ENCODE data around the gene MCCD1.
"Not testable (repeated sequence)": the region's sequence is repeated elsewhere in the genome, so short reads cannot be mapped to it uniquely, and the experiment has no call there.

MCCD1 gene

GRCh38 chr6:31541658-31542521 is 13.1 kb downstream of the MCCD1 start, which contains the start of gene DDX39B:
Gene DDX39B (minus strand): TSS chr6:31542003. CDS start chr6:31540532, 1,471 bp downstream.
- peak; percentile 84 to 88 for DNase-seq (ENCODE audit: low read depth in 2 of 2)

GRCh38 chr6:31543639-31544038 is 14.9 kb downstream of the MCCD1 start:
- no peak for DNase-seq (ENCODE audit: low read depth in 2 of 2)

DNA sequence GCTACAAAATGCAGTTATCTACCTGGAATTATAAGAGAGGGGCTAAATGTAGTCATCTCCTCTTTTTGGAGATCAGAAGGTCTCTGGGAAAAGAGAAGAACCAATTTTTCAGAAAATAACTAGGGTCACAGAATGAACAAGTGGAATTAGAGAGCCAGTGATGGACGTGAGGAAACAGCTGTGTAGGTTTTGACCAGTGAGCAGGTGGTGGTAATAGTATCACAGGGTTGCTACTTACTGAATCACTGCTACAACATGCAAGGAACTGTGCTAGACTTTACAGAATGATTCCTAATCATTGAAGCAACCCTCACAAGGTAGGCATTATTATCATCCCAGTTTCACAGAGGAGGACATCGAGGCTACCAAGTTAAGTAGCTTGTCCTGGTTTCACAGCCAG is 15.9 kb downstream of the MCCD1 start:
- DNase-seq (ENCODE audit: low read depth in 2 of 2) = no peak

DNA sequence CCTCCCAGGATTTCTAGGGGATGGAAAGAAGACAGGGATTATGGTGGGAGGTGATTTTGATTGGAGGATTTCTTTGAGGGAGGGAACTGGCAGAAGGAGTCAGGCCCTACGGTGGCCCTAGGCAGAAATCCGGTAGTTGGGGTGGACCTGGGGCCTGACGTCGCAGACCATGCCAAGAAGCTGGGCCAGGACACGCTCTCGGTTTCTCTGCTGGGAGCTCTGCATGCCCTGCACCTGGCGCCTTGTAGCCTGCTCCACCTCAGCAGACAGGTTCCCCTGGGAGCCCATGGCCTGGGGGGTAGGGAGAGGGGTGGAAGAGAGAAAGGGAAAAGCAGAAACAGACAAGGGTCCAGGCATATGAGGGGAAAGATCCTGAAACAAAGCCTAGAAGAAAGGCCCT is 16.5 kb downstream of the MCCD1 start:
- DNase-seq (ENCODE audit: low read depth in 2 of 2) = no peak

- peak; percentile 69 to 74 for DNase-seq (ENCODE audit: low read depth in 2 of 2)
Observed at GRCh38 chr6:31546339-31546957, 17.7 kb downstream of the MCCD1 start, which contains the start of gene ATP6V1G2. Gene ATP6V1G2 (minus strand): TSS chr6:31546608. CDS start chr6:31546559, 49 bp downstream.

- DNase-seq (ENCODE audit: low read depth in 2 of 2) = peak; percentile 82 to 88
Observed at GRCh38 chr6:31546958-31547726, 18.4 kb downstream of the MCCD1 start, which contains the start of gene NFKBIL1. Gene NFKBIL1 (plus strand): TSS chr6:31547608. CDS start chr6:31547695, 87 bp downstream.

DNA sequence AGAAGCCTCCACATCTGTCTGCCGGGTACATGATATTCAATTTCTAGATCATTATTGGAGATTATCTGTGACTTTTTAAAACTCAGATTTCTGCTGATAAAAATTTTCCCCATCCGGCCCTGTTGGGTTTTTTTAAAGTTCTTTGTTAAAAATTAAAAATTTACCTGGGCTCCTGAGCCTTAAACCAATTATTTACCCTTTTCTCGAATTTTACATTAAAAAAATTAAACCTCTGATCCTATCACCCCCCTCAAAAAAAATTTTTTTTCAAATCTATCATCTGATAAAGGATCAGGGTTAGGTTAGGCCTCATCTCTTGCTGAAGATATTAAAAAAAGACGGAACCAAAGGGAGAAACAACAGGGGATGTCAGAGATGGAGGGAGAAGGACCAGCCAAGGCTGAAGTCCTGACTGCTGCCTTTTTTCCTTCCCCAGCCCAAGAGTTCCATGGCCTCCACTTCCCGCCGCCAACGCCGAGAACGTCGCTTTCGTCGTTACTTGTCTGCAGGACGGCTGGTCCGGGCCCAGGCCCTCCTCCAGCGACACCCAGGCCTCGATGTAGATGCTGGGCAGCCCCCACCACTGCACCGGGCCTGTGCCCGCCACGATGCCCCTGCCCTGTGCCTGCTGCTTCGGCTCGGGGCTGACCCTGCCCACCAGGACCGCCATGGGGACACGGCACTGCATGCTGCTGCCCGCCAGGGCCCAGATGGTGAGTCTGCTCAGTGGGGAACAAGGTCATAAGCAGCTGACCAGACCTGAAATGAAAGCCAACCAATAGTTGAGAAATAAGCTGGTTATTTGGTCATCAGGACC is 19.2 kb downstream of the MCCD1 start:
- DNase-seq (ENCODE audit: low read depth in 2 of 2) = no peak

- no peak for DNase-seq (ENCODE audit: low read depth in 2 of 2)
Observed at GRCh38 chr6:31548544-31548873, 19.7 kb downstream of the MCCD1 start.

GRCh38 chr6:31551371-31551770 is 22.6 kb downstream of the MCCD1 start:
- not testable (repeated sequence) for DNase-seq (ENCODE audit: low read depth in 2 of 2)

- DNase-seq (ENCODE audit: low read depth in 2 of 2) = no peak
Observed at GRCh38 chr6:31556307-31556706, 27.5 kb downstream of the MCCD1 start.

DNA sequence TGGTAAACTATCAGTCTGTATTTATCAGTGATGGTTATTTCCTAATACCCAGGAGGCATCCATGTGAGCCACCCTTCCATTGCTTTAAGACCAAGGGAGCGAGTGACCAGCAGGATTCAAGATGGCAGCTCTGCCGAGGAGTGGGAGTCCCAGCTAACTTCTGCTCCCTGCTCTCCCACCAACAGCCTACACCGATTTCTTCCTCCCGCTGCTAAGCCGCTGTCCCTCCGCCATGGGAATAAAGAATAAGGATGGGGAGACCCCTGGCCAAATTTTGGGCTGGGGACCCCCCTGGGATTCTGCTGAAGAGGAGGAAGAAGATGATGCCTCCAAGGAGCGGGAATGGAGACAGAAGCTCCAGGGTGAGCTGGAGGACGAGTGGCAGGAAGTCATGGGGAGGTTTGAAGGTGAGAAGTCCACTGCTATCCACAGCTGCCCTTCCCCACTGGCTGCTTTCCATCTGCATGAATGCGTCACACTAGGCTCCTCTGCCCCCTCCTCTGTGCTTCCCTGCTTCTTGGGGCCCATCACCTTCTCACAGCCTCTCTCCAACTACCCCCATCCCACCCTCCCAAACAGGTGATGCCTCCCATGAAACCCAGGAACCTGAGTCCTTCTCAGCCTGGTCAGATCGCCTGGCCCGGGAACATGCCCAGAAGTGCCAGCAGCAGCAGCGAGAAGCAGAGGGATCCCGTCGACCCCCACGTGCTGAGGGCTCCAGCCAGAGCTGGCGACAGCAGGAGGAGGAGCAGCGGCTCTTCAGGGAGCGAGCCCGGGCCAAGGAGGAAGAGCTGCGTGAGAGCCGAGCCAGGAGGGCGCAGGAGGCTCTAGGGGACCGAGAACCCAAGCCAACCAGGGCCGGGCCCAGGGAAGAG is 28.9 kb downstream of the MCCD1 start:
- no peak for DNase-seq (ENCODE audit: low read depth in 2 of 2)

DNA sequence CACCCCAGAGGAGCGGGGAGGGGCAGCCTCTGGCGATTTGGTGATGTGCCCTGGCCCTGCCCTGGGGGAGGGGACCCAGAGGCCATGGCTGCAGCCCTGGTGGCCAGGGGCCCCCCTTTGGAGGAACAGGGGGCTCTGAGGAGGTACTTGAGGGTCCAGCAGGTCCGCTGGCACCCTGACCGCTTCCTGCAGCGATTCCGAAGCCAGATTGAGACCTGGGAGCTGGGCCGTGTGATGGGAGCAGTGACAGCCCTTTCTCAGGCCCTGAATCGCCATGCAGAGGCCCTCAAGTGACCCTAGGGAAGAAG is 29.5 kb downstream of the MCCD1 start:
- DNase-seq (ENCODE audit: low read depth in 2 of 2) = no peak

DNA sequence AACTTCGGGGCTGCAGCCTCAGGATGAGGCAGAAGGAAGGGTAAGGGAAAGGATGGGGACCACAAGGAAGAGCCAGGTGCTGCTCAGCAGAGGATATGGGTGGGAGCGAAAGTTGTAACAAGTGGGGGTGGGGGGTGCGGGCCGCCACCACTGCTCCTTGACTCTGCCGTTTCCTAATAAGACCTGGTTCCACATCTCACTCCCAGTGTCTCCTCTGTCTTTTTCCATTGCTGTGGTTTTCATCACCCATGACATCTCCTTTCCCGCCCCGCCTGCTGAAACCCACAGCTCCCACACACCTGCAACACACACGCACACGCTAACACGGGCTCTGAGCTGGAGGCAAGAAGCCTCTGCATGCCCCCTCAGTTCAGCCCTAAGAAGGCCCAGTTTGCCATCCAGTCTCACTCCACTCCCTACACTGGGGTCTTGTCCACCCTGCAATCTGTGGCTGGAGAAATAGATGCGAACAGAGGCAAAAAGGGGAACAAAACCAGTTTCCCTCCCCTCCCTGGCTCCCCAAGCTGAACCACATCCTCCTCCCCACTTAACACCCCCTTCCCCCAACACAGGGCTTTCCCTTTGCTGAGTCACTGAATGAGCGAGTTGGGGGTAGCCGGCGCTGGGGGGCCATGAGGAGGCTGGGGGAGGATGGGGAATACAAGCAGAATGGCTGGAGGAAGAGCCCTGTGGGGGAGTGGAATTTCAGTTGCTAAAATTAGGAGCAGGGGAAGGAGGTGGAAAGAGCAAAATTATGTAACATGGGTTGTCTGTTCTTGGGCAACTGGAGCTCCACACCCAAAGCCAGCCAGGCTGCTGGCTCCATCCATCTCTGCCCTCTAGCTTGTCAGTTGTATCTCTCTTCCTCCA is 30.1 kb downstream of the MCCD1 start:
- DNase-seq (ENCODE audit: low read depth in 2 of 2) = no peak

GRCh38 chr6:31559606-31559957 is 30.8 kb downstream of the MCCD1 start:
- no peak for DNase-seq (ENCODE audit: low read depth in 2 of 2)

GRCh38 chr6:31559958-31560696 is 31.4 kb downstream of the MCCD1 start:
- no peak for DNase-seq (ENCODE audit: low read depth in 2 of 2)

DNA sequence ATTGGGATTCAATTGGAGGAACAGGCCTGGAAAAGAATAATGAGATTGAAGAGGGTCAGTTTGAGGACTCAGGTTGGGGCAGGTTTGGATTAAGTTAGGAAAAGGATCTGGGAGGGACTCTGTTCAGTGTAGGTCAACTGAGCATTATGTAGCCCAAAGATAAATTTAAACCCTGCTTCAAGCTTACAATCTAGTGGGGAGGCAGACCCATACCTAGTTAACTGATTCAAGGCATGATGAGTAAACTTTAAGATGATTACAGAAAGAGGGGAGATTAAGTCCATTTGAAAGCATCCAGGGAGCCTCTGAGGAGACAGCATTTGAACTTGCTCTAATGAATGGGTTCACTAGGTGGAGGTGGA is 31.9 kb downstream of the MCCD1 start:
- no peak for DNase-seq (ENCODE audit: low read depth in 2 of 2)

DNA sequence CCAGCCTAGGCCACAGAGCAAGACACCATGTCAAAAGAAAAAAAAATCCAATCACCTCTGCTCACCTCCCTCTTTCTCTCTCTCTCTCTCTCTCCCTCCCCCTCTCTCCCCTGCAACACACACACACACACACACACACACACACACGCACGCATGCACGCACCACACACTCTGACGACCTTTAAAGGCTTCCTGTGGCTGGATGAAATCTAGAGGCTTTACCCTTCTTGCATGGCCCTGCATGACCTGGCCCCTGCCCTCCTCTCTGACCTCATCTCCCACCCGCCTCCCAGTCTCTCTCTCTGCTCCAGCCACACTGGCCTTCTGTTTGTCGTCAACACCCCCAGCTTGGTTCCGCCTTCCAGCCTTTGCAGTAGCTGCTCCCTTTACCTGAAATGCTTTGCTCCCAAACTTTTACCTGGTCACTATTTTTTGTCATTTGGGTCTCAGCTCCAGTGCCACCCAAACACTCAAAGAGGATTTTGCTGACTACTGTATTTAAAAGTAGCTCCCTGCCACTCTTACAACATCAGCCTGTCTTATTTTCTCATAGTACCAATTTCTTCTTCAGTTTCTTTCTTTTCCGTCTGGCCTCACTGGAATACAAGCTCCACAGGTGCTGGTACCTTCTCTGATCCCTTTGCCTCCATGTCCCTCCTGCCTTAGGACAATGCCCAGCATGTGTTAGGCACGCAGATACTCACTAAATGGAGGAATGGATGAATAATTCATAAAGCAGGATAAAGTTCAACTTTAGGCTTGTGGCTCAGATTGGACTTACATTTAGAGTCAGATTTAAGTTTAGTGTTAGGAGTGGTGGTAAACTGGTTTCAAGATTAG is 39.0 kb downstream of the MCCD1 start:
- no peak for DNase-seq (ENCODE audit: low read depth in 2 of 2)

DNA sequence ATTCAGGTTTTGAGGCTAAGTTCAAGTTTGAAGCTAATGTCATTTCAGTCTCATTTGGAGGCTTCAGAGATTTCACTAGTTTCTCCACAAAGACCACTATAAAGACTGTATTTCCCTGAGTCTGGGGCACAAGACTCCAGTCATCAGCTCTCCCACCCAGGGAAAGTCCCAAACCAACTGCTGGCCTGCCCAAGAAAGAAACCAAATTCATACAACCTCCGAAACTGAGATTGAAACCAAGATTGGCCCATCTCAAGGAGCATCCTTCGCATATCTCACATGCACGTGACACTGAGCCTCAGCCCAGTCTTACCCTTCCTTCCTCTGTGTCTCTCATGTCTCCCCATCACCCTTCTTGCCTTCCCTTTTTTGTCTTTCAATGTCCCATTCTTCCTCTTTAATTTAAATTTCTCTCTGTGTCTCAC is 39.8 kb downstream of the MCCD1 start:
- DNase-seq (ENCODE audit: low read depth in 2 of 2) = peak in 1 of 2 donors; percentile 66

Data from activated CD8-positive, alpha-beta memory T cell treated with anti-CD3 and anti-CD28 coated beads for 4 hours (primary cell).